Activated CD4-positive, alpha-beta T cell treated with anti-CD3 and anti-CD28 coated beads, Interleukin-2, amount 50 U/mL, for 16 hours (primary cell): ENCODE results near the gene ADAMTS17.
"Not testable (repeated sequence)": the region's sequence is repeated elsewhere in the genome, so short reads cannot be mapped to it uniquely, and the experiment has no call there.

ENCODE experiments used
- DNase-seq: peaks from one replicate; pipeline ENCODE4 v3.0.0-alpha.2; 2020

ADAMTS17 gene

DNA sequence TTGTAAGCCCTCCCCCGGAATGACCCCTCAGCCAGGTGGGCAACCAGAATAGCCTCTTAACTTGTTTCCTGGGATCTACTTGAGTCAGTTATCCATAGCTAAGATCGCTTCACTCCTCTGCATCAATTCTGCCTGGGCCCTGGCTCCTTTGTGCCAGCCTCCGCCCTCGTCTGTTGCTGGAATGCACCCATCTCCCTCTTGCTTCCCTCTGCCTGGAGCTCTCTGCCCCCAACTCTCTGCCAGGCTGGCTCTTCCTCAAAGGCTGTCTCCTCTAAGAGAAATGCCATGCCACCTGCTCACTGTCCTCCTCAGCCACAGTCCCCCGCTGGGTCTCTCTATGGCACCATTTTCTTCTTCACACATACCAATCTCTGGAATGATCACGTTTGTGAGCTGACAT, 240.8 kb downstream of the ADAMTS17 start:
- no peak for DNase-seq

DNA sequence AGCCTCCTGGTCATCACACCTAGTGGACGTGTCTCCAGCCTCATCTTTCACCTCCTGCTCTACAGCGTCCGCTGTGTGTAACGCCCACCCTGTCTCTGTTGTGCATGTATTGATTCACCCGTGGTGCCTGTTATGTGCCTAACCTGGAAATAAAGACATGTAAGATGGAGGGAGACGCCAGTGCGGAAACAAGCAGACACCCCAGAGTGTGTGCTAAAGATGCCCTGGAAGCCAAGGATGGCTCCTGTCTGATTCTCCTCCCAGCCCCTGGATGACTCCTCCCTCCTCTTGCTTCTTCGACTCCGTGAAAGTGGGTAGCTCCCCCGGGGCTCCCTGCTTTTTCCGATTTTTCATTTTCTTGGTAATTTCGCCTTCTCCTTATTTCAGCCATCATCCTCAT, 241.8 kb downstream of the ADAMTS17 start:
- no peak for DNase-seq

DNA sequence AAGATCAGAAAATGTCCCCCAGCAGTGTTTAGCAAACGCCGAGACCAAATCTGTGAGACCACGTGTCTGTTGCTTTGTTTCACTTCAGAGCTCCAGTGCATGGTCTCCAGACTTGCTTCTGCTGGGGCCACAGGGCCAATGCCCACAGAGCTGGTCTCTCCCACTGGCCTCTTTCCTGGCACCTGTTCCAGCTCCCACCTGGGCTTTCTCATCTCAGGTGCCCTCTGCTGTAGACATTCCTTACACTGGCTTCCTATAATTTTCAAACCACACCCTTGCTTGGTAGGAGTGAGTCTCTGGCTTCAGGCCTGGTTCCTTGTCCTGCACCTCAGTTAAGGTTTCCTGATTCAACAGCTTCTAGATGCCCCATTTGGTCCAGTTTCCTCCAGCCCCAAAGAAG, 243.1 kb downstream of the ADAMTS17 start:
- no peak for DNase-seq

DNA sequence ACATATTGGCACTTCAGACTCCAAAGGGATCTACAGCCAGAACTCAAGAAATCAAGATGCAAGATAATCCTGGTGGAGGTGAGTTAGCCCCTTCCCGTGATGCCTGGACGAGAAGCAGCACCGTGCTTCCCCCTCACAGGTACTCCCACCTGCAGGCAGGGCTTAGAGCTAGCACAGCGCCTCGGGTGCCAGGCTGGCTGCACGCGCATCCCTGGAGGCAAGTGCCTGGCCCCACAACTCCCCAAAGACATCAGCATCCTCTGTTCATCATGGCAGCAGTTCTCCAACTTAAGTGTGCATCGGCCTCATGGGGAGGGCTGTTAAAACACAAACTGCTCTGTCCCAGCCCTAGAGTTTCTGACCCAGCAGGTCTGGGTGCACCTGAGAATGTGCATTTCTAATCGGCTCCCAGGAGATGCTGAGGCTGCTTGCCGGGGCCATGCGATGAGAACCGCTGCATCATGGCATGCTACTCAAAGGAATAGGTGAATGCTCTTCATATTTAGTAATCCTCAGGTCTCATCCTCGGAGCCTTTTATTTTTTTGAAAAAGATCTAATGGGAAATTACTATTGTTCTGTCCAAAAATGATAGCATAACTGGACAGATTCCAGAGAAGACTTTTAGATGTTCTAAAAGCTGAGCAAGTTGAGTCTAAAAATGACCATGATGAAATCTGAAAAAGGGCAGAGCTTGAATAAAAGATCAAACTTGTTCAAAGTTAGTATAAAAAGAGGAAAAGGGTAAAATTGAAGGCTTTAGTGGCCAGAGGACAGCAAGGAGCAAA, 244.2 kb downstream of the ADAMTS17 start:
- DNase-seq, result no peak

DNA sequence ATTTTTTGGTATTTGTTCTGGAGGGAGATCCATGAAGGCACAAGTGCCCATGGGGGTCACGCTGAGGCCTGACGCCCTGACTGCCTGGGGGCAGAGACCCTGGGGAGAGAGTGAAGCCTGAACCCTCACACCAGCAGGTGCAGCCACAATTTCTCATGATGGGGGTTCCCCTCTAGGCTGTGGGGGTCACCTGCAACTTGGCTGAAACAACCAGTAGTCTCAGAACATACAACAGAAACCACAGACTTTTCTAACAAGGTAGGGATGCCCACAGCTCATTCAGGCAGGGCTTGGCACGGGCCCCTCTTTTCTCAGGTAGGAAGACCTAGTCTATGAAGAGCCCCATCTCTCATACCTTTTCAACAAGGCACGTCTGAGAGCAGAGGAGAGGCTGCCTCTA, 245.1 kb downstream of the ADAMTS17 start:
- DNase-seq, result no peak

DNA sequence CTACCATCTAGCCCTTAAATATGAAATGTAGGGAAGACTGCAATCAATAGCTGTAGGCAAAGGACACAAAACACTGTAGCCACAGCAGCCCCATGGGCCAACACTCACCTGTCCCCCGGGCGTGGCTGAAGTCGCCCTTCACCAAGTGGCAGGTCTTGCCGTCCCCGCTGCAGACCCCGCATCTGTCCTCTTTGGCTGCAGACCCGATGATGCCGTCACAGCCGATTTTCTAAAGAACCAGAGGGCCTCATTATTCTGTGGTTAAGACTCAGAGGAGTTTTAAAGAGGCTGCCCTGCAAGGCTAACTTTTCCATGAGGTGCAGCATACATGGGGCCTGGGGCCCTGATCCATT, 245.6 kb downstream of the ADAMTS17 start:
- no peak for DNase-seq

DNA sequence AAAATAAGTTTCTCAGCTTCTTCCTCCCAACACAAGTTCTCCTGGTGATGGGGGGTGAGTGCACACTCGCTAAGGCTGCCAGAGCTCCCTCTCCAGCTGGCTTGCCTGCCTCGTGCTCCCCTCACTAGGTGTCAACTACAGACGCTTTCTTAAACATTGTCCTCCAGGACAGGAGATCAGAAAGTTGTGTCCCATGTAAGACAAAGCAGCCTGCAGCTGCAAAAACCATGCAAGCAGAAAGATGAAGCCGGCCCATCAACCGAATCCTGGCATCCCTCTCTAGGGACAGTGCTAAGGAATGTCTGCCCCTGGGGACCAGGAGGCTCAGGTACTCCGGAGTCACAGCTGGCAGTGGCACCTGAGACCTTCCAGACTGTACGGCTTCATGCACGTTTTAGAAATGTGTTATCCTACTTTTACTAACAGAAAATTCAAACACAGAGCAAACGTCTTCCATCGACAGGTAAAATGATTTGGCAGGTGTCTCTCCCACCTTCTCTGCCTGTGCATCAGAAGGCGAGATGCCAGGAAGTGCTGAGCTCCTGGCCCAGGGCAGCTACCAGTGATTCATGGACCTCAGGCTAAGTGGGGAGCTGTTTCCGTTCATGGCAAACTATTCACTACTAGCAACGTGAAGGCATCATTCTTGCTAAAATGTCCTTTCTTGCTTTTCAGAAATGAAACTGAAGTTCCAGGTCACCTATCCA, 246.1 kb downstream of the ADAMTS17 start:
- no peak for DNase-seq

DNA sequence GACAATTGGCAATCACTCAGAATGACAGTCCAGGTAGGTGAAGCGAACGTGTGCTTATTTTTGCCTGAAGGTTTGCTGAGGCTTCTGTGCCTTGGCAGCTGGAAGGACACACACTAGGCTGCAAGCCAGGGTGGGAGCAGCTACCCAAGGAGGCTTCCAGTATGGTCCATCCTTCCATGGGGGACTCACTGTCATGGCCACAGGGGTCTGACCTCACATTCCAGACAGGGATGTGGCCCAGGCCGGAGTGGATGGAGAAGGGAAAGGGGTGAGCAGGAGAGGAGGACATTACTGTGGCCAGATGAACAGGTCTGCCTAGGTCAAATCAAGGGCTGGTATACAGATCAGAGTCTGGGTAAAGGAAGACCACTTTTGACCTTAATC, 247.7 kb downstream of the ADAMTS17 start:
- DNase-seq, result no peak

DNA sequence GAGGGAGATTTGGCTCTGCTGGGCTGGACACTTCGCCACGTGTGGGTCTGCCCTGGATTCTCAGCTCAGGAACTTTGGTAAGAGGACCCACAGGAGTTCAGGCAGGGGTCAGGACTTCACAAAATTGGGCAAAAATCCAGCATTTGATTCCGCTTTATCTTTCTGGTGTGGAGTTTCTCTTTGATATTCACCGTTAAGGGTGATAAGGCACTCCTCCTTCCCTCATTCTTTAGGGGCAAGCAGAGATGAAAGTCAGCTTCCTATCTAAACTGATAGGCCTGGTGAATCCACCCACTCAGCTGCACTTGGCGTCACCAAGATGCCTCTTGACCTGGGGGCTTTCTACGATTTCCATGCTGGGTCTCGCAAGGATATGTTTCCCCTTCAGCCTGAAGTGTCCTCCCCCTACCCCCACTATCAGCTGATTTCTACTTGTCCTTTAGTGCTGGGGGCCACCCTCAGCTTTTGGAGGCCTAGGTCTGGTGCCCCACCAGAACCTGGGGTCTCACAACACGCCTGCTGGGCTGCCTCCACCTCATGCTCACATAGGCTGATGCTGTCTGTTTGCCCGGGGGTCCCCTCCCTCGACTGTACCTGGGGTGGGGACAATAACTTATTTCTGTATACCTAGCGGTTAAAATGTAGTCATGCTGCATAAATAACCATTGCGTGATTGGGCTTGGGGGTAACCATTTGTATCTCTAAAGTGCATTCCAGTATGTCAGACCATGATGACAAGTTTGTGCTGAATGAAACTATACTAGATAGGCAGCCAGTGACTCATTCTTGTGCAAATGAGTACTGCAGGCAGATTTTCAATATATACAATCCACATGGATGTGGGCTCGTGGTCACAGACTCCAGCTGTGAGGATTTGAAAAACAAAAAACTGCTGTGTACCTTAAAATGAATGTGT, 248.3 kb downstream of the ADAMTS17 start:
- no peak for DNase-seq

DNA sequence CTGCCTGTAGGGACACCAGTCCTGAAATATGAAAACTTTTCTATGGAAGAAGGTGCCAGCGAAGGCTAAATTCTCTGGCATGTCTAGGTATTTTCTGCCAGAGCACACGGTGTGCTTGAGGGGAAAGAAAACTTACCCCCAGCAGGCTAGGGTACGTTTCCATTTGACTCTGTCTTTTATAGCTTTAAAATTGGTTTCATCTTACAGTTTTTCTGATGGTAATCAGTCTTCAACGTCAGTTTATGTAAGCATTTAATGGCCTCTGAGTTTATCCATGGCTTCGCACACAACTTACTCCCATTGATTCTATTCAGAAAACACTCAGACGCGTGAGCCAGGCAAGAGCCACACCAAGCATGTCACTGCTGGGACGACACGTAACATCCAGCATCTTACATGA, 249.7 kb downstream of the ADAMTS17 start:
- DNase-seq, result no peak

DNA sequence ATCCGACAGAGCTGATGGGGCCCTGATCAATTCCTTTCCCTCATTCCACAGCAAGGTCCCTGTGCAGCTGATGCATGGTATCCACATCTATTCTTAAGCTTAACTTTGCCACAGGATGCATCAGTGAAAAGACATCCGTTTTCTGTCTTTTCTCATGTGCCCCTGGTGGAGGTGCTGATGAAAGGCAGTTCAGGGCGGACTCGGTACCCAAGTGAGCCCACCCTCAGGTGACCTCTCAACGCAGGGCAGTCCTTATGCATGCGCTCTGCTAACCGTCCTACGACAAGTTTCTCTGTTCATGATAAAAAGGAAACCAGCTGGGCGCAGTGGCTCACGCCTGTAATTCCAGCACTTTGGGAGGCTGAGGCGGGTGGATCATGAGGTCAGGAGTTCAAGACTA, 251.4 kb downstream of the ADAMTS17 start:
- no peak for DNase-seq

DNA sequence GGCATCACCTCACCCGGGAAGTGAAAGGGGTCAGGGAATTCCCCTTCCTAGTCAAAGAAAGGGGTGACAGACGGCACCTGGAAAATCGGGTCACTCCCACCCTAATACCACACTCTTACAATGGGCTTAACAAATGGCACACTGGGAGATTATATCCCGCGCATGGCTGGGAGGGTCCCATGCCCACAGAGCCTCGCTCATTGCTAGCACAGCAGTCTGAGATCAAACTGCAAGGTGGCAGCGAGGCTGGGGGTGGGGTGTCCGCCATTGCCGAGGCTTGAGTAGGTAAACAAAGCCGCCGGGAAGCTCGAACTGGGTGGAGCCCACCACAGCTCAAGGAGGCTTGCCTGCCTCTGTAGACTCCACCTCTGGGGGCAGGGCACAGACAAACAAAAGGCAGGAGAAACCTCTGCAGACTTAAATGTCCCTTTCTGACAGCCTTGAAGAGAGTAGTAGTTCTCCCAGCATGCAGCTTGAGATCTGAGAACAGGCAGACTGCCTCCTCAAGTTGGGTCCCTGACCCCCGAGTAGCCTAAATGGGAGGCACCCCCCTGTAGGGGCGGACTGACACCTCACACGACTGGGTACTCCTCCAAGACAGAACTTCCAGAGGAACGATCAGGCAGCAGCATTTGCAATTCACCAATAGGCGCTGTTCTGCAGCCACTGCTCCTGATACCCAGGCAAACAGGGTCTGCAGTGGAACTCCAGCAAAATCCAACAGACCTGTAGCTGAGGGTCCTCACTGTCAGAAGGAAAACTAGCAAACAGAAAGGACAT, 257.5 kb downstream of the ADAMTS17 start:
- DNase-seq, result not testable (repeated sequence)

DNA sequence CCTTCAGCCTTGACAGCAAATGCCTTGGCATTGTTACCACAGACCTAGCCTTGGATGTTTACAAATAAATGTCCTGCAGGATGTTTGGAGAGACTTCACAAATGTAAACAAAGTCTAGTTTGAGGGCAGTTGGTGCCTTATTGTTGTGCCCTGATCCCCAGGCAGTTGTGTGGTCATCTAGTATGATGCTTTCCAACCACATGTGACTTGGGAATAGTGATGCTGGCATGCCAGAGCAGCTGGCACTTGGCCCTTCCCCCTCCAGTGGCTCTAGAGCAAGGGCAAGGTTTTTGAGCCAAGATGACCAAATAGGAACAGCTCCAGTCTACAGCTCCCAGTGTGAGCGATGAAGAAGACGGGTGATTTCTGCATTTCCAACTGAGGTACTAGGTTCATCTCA, 258.2 kb downstream of the ADAMTS17 start:
- DNase-seq, result no peak

DNA sequence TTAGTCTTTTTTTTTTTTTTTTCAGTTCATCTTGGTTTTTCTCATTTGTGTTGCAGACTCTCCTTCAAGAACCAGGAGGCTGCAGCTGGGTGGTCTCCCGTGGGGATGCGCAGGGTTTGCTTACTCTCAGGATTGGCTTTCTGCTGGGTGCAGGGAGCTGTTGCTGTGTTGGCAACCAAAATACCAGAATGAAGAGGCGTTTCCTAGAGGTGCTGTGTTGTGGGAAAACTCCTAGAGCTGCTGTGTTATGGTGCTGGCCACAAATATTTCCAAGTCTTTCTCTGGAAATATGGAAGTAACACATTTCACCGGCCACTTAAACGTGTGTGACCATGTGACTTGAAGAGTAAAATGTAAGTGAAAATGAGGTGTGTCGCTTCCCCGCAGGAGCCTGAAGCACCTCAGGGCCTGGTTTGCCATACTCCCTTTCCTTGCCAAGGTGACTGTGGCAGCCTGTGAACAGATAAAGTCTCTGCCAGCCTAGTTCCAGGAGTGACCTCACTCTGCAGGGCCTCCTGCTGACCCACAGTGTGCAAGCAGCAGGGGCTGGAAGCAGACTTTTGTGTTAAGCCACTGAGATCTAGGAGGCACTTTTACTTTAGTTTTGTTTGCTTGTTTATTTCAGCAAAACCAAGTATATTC, 258.9 kb downstream of the ADAMTS17 start:
- DNase-seq, result no peak

DNA sequence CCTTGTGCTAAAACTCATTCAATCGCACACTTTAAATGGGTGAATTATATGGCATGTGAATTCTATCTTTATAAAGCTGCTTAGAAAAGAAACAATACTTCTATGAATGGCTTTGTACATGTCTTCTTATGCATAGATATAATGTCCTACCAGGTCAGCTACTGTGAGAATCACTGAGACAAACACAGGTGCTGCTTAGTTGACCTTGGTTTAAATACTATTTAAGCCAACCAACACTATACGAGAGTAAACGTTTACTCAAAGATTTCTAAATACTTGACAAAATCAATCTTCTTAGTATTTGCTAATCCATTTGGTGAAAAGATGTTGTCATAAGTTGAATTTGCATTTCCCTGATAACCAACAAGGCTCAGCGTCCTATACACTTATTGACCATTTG, 260.3 kb downstream of the ADAMTS17 start:
- DNase-seq, result no peak

DNA sequence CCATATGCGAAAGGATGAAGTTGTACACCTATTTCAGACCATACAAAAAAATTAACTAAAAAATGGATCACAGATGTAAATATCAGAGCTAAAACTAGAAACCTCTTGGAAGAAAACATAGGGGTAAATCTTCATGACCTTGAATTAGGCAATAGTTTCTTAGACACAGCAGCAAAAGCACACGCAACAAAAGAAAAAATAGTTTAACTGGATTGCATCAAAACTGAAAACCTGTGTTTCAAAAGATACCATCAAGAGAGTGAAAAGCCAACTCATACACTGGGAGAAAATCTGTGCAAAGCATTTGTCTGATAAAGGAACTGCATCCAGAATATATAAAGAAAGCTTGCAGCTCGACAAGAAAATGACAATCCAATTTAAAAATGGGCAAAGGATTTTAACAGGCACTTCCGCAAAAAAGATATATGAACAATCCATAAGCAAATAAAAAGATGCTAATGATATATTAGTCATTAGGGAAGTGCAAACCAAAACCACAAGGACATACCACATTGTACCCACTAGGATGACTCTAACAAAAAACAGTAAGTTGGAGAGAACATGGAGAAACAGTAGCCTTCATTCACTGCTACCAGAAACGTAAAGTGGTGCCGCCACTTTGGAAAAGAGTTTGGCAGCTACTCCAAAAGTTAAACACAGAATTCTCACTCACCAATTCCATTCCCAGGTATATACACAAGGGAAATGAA, 263.1 kb downstream of the ADAMTS17 start:
- DNase-seq, result no peak

DNA sequence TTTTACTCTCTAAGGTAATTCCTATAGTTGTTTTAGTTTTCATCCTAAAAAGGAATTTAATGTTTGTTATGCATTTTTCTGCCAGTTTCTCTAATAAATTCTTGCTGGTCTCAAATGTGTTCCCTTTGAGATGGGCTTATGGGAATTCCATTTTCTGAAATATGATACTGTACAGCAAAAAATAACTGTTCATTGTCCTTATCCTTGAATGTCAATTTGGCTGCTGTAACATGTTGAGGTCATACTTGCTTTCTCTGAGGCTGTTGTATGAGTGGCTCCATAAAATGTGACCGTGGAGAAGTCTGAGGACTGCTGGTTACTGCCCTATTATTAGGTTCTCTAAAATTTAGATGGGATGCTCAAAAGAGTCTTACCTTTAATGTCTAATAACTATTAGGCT, 266.5 kb downstream of the ADAMTS17 start:
- DNase-seq, result no peak

DNA sequence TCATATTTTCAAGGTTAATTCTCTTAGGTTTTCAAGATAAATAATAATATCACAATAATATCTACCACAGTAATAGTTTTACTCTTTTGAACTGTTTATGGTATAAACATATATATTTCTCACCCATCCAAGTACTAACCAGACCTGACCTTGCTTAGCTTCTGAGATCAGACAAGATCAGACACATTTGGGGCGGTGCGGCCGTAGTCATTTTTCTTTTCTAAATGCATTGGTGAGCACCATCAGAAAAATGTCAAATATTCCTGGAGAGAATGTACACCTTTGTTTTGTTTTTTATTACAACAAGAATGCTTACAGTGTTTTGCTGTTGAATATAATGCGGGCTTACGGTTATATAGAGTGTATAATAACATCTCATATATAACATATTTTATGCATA, 267.8 kb downstream of the ADAMTS17 start:
- DNase-seq, result no peak

DNA sequence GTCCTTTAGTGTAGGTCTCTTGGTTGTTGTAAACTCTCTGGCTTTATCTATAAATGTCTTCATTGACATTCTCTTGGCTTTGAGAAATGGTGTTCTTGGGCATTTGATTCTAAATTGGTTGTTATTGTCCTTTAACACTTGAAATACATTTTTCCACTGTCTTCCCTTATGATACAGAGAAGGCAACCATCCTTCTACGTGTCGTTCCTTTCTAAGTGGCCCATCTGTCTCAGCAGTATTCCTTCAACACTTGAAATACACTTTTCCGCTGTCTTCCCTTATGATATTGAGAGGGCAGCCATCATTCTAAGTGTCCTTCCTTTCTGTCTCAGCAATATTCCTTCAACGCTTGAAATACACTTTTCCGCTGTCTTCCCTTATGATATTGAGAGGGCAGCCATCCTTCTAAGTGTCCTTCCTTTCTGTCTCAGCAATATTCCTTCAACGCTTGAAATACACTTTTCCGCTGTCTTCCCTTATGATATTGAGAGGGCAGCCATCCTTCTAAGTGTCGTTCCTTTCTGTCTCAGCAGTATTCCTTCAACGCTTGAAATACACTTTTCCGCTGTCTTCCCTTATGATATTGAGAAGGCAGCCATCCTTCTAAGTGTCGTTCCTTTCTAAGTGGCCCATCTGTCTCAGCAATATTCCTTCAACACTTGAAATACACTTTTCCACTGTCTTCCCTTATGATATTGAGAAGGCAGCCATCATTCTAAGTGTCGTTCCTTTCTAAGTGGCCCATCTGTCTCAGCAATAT, 275.1 kb downstream of the ADAMTS17 start:
- not testable (repeated sequence) for DNase-seq

DNA sequence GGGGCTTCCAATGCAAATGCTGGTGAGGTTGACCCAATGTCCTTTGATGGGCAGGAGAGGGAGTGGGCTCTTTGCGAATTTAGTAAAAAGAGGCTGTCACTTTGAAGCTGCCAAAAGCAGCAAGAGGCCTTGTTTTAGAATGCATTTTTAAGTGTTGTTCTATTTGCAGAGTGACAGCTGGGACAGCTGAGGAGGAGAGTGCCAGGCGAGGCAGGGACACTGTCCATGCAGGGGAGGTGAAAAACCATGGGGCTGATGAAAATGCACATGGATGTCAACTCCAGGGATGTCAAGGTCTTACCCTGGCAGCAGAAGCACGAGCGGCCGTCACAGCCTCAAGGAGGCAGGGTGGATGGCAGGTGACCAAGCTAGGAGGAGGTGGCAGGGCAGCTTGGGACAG, 279.8 kb downstream of the ADAMTS17 start:
- DNase-seq, result no peak
